Ovary (tissue), 9 donors: ENCODE results near the gene RERG. TPM values are rescaled to one million over a fixed set of nuclear protein-coding genes. Genes with fewer than 3 reads are reported as not detected.
A peak's percentile ranks its signal among the peaks of the same experiment; 100 is the strongest.

Experiments
- DNase-seq, 5 donors: peaks; one replicate each; pipeline ENCODE4 v3.0.0-alpha.2; 2019 to 2020
- H3K27ac ChIP-seq, 2 donors: fragments of 200-600 bp; one replicate each; pipeline versions ENCODE4 v1.5.1 to v1.8.0; 2019 to 2022
- H3K27me3 ChIP-seq: fragments of 200-600 bp; one replicate; pipeline ENCODE4 v1.8.0; 2022
- H3K36me3 ChIP-seq: fragments of 200-600 bp; sonication (generic); one replicate; pipeline ENCODE4 v1.5.1; 2019
- H3K4me1 ChIP-seq: one replicate; pipeline ENCODE4 v1.8.1; 2013; ENCODE audit warnings: mild to moderate bottlenecking, moderate library complexity; ENCODE audit not compliant: insufficient read depth
- H3K4me3 ChIP-seq: fragments of 200-600 bp; sonication (generic); one replicate; pipeline ENCODE4 v1.5.1; 2017
- H3K9me3 ChIP-seq, 2 donors: fragments of 200-600 bp in 1 of 2; sonication (generic) in 1 of 2; one replicate each; pipeline versions ENCODE4 v1.5.1 to v1.8.1; 2013 to 2019; ENCODE audit warnings: mild to moderate bottlenecking in 1 of 2, moderate library complexity in 1 of 2
- CTCF ChIP-seq, 3 donors: fragments of 450-650 bp in 2 of 3; fragments of 200-600 bp in 1 of 3; IDR thresholded peaks; one replicate each; pipeline versions ENCODE4 v1.5.1 to v1.8.0; 2016 to 2022; ENCODE audit warnings: antibody characterized with exemption in 3 of 3, mild to moderate bottlenecking in 1 of 3
- EP300 ChIP-seq: sonication (generic); formaldehyde crosslinking; IDR thresholded peaks from one replicate; pipeline ENCODE4 v1.6.1; 2017; ENCODE audit warnings: antibody characterized with exemption
- POLR2A ChIP-seq: fragments of 450-650 bp; IDR thresholded peaks from one replicate; pipeline ENCODE4 v1.6.1; 2017; ENCODE audit warnings: antibody characterized with exemption, mild to moderate bottlenecking, moderate library complexity
- WGBS, 3 donors: extraction: QIAGEN DNeasy Blood & Tissue Kit in 1 of 3; methylation state at CpG; one replicate each; pipeline versions ENCODE4 v1.1.5 to v1.1.7; 2013 to 2017; 5-methylcytosine and 5-hydroxymethylcytosine counted together
- intact Hi-C, 4 donors: fragments of 100-400 bp; cut with DNase I; formaldehyde crosslinking; loops; one replicate each; pipeline versions ENCODE4 v1.11.0 to v1.15.1; 2022 to 2023
- polyA plus RNA-seq, 2 donors: library from polyadenylated mRNA; stranded (reverse); fragments of 200-250 nt in 1 of 2; fragments of 350-450 nt in 1 of 2; fragmentation: Illumina TruSeq in 1 of 2; extraction: RNeasy Lipid Tissue Mini Kit (QIAGEN cat#74804) in 1 of 2; gene quantifications; one replicate each; pipeline ENCODE4 v1.2.3, GENCODE V29; 2013 to 2014
- total RNA-seq, 7 donors: library from RNA; depleted of rRNA in 2 of 7; stranded (reverse); fragments of >200 nt in 2 of 7; fragmentation: NEBNext Ultra II Directional in 3 of 7; extraction: Animal tissue kit (Norgen Biotek cat#: 25700) in 3 of 7; gene quantifications; one replicate each; pipeline versions ENCODE4 v1.1.0 to v1.2.4, GENCODE V29; 2016 to 2023
- donor health status: DM: no; HTN: no; CAD: no; lungs with moderate emphysema.
- donor health status: DM: no; HTN: no; CAD: no.
- donor health status: Bipolar disorder and iron deficiency.
- donor health status: DM: yes; HTN: yes; CAD: no.
- donor health status: DM: no; HTN: no; CAD: no.
- donor health status: DM: yes; HTN: yes; CAD: no.

Gene RERG
- total and polyA plus RNA-seq, 9 donors: 12.9 to 96.8 (median 36.7) TPM

GRCh38 chr12:15181017-15181683 lies 40.1 kb downstream of the RERG start:
- TF ChIP-seq CTCF (IDR thresholded peaks at IDR 0.05): no peak
- TF ChIP-seq POLR2A: no peak
- no peak for TF ChIP-seq EP300
- peaks cover 3% of the 10 kb centered on the region for H3K4me1 ChIP-seq
- no peaks in the 10 kb centered on the region for H3K36me3 ChIP-seq
- WGBS, 3 donors: 66 to 85% (median 73%) methylated on average over 3 of the region's 3 CpGs
- no peak overlapping the region for H3K27ac ChIP-seq
- H3K27me3 ChIP-seq: no peaks in the 10 kb centered on the region
- H3K4me3 ChIP-seq: no peak overlapping the region
- intact Hi-C loops: no loop called here
- DNase-seq: no peak
- no peaks in the 10 kb centered on the region for H3K9me3 ChIP-seq

GRCh38 chr12:15180325-15180724 lies 40.9 kb downstream of the RERG start:
- H3K27me3 ChIP-seq: no peaks in the 10 kb centered on the region
- TF ChIP-seq CTCF (IDR thresholded peaks at IDR 0.05) (peak in 1 of 3 donors; percentile 7), POLR2A (no peak)
- DNase-seq: no peak
- WGBS, 3 donors: 65 to 84% (median 84%) methylated on average over 2 of the region's 2 CpGs
- intact Hi-C loops: no loop called here
- no peaks in the 10 kb centered on the region for H3K9me3 ChIP-seq
- peaks cover 3% of the 10 kb centered on the region for H3K4me1 ChIP-seq
- no peak overlapping the region for H3K27ac ChIP-seq
- no peak overlapping the region for H3K4me3 ChIP-seq
- H3K36me3 ChIP-seq: no peaks in the 10 kb centered on the region

GRCh38 chr12:15179672-15180071 lies 41.5 kb downstream of the RERG start:
- H3K9me3 ChIP-seq: no peaks in the 10 kb centered on the region
- DNase-seq: peak in 1 of 5 donors; percentile 70
- TF ChIP-seq POLR2A (no peak), EP300 (no peak), CTCF (IDR thresholded peaks at IDR 0.05) (no peak)
- peaks cover 3% of the 10 kb centered on the region for H3K4me1 ChIP-seq
- H3K27ac ChIP-seq: no peak overlapping the region
- H3K27me3 ChIP-seq: no peaks in the 10 kb centered on the region
- no peak overlapping the region for H3K4me3 ChIP-seq
- intact Hi-C loops: no loop called here
- 55 to 65% (median 57%) methylated on average over 2 of the region's 2 CpGs for WGBS, 3 donors
- H3K36me3 ChIP-seq: no peaks in the 10 kb centered on the region

- Histone ChIP-seq H3K4me3 (no peak overlapping the region), H3K27ac (no peak overlapping the region), H3K27me3 (no peaks in the 10 kb centered on the region), H3K9me3 (no peaks in the 10 kb centered on the region), H3K4me1 (peaks cover 1% of the 10 kb centered on the region), H3K36me3 (no peaks in the 10 kb centered on the region)
- intact Hi-C loops: no loop called here
- no peak for TF ChIP-seq CTCF (IDR thresholded peaks at IDR 0.05)
- TF ChIP-seq EP300: no peak
- TF ChIP-seq POLR2A: no peak
- 96 to 97% (median 96%) methylated on average over 2 of the region's 2 CpGs for WGBS, 3 donors
- DNase-seq: no peak
These were observed 48.1 kb downstream of the RERG start for GRCh38 chr12:15173142-15173541.
